ENCODE results near the gene LAMA4.

LAMA4 gene

GRCh38 chr6:112061605-112062004 is 192.8 kb downstream of the LAMA4 start:
- no peak for DNase-seq

Measured in CD4-positive, alpha-beta T cell treated with Interleukin-17A for 4 hours (primary cell).